ENCODE measurements around the gene SORBS2. TPM values are rescaled to one million over a fixed set of nuclear protein-coding genes. Genes with fewer than 3 reads are reported as not detected.
"Not testable (repeated sequence)": the region's sequence is repeated elsewhere in the genome, so short reads cannot be mapped to it uniquely, and the experiment has no call there.

Gene SORBS2, protein sequence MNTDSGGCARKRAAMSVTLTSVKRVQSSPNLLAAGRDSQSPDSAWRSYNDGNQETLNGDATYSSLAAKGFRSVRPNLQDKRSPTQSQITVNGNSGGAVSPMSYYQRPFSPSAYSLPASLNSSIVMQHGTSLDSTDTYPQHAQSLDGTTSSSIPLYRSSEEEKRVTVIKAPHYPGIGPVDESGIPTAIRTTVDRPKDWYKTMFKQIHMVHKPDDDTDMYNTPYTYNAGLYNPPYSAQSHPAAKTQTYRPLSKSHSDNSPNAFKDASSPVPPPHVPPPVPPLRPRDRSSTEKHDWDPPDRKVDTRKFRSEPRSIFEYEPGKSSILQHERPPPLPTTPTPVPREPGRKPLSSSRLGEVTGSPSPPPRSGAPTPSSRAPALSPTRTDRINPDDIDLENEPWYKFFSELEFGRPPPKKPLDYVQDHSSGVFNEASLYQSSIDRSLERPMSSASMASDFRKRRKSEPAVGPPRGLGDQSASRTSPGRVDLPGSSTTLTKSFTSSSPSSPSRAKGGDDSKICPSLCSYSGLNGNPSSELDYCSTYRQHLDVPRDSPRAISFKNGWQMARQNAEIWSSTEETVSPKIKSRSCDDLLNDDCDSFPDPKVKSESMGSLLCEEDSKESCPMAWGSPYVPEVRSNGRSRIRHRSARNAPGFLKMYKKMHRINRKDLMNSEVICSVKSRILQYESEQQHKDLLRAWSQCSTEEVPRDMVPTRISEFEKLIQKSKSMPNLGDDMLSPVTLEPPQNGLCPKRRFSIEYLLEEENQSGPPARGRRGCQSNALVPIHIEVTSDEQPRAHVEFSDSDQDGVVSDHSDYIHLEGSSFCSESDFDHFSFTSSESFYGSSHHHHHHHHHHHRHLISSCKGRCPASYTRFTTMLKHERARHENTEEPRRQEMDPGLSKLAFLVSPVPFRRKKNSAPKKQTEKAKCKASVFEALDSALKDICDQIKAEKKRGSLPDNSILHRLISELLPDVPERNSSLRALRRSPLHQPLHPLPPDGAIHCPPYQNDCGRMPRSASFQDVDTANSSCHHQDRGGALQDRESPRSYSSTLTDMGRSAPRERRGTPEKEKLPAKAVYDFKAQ (N-terminal part only)
- not detected for total RNA-seq

DNA sequence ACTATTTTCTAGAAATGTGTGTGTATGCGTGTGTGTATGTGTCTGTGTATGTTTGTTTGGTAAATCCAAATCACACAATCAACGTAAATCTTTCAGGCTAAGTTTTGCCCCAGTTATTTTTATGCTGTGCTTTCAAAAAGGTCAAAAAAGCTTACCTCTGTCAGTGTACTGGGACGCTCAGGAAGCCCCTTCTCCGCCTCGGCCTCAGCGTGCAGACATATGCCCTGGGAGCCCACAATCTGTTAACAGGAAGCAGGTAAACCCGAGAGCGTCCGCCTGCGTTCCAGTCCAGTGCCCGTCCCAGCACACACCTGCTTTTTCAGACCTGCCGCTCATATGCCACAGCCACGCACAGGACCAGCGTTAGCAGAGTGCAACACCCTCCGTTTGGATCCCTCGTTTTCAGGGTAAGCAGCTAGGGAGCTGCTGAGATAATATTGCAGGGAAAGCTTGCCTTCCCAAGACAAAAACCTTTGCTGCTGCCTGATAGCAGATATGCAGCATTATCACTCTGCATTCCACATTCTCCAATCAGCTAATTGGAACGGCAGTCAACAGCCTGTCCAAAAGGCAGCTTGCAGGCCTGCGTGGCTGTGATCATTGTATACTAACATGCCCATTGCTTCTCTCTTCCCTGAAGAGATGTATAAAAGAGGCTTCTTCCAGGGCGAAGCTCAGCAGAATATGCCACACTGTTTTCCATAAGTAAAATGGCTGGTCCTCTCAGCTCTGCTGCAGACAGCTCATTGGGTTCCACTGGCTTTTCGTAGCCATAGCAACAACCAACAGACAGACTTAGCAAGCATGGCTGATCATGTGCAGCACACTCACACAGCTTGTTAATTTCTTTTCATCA lies at the start of gene SORBS2:
Gene SORBS2, minus strand, starts transcription at position 686 of the 856 bp plus-strand sequence. CDS start 121,623 bp downstream, outside the sequence.
- H3K4me1 Mint-ChIP-seq = peaks cover 2% of the 10 kb centered on the region
- H3K4me3 Mint-ChIP-seq = no peak within 1 kb of the TSS
- no peak within 1 kb of the TSS for H3K27ac Mint-ChIP-seq
- H3K9me3 Mint-ChIP-seq (ENCODE audit: low read depth) = no peaks in the 10 kb centered on the region
- ATAC-seq (no peak), DNase-seq (no peak)
- CTCF ChIA-PET = no interaction called here
- H3K36me3 Mint-ChIP-seq = no peaks in the 10 kb centered on the region
- peaks cover 15% of the 10 kb centered on the region for H3K27me3 Mint-ChIP-seq

DNA sequence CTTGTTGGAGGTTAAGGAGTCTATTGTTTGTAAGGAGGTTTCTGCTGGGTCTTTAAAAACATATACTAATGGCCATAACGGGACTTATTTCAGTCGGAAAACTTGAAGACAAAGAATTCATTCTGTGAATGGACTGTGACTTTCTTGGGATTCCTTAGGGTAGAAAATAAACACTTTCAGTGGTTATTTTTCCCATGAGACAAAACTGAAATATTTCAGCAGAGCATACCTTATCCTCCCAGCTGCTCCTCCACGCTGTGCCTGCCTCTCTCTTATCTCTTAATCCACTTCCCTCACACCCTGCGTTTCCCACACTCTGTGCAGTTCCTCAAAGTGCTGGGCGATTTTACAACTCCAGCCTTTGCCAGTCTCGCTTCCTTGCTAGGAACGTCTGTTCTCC lies 47.1 kb upstream of the SORBS2 start:
- H3K36me3 Mint-ChIP-seq = no peaks in the 10 kb centered on the region
- no peaks in the 10 kb centered on the region for H3K4me1 Mint-ChIP-seq
- no peak for DNase-seq
- no peaks in the 10 kb centered on the region for H3K27me3 Mint-ChIP-seq
- H3K27ac Mint-ChIP-seq = no peak overlapping the region
- no peak overlapping the region for H3K4me3 Mint-ChIP-seq
- CTCF ChIA-PET = no interaction called here
- H3K9me3 Mint-ChIP-seq (ENCODE audit: low read depth) = no peaks in the 10 kb centered on the region
- no peak for ATAC-seq

DNA sequence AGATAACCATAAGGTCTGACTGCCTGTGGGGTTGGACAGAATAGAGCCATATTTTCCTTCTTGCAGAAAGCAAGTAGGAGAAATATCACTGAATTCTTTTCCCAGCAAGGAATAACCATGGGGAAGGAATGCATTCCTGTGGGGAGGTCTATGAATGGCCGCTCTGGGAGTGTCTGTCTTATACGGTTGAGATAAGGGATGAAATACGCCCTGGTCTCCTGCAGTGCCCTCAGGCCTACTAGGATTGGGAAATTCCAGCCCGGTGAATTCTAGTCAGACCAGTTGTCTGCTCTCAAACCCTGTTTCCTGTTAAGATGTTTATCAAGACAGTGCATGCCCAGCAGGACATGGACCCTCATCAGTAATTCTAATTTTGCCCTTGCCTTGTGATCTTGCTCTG lies 45.6 kb upstream of the SORBS2 start:
- H3K4me1 Mint-ChIP-seq; DNase-seq; H3K9me3 Mint-ChIP-seq (ENCODE audit: low read depth); ATAC-seq; CTCF ChIA-PET; H3K36me3 Mint-ChIP-seq; H3K4me3 Mint-ChIP-seq; H3K27me3 Mint-ChIP-seq; H3K27ac Mint-ChIP-seq: not testable (repeated sequence)

DNA sequence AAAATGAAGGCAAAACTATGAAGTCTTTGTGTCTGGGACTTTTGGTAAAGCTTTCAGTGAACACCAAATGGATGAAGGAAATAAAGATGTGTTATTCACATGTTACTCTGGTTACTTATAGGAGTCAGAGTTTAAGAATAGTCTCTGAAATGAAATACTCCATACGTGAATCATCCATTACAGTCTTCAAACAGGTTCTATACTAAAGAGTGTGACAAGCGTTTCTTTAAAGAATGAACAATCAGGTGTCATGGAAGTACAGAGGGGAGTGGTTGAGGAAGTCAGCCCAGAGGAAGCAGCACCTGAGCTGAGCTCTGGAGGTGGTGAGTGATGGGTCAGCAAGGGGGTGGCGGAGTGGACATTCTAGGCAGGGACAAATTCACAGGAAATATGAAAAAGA lies 41.8 kb upstream of the SORBS2 start:
- H3K4me1 Mint-ChIP-seq = no peaks in the 10 kb centered on the region
- H3K36me3 Mint-ChIP-seq = no peaks in the 10 kb centered on the region
- H3K9me3 Mint-ChIP-seq (ENCODE audit: low read depth) = no peaks in the 10 kb centered on the region
- H3K4me3 Mint-ChIP-seq = no peak overlapping the region
- DNase-seq (no peak), ATAC-seq (no peak)
- H3K27me3 Mint-ChIP-seq = no peaks in the 10 kb centered on the region
- H3K27ac Mint-ChIP-seq = no peak overlapping the region
- CTCF ChIA-PET = no interaction called here

DNA sequence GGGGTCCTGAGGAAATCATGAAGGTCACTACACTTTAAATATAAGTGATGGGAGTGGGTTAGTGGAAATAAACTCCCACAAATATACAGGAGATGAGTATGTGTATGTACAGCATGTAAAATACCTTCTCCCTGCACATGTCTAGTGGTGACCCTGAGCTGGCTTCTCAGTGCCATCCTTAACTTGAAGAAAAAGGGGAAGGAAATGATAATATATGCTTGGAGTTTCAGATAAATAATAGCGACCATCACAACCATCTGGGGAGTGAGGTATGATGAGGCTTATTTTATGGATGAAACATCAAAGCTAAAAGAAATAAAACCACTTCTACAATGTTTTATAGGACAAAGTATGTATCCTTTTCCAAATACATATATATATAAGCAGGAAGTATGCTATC lies 41.0 kb upstream of the SORBS2 start:
- Mint-ChIP-seq H3K36me3 (no peaks in the 10 kb centered on the region), H3K4me1 (no peaks in the 10 kb centered on the region), H3K4me3 (no peak overlapping the region), H3K9me3 (ENCODE audit: low read depth) (no peaks in the 10 kb centered on the region), H3K27ac (no peak overlapping the region), H3K27me3 (no peaks in the 10 kb centered on the region)
- CTCF ChIA-PET = no interaction called here
- DNase-seq = no peak
- no peak for ATAC-seq

DNA sequence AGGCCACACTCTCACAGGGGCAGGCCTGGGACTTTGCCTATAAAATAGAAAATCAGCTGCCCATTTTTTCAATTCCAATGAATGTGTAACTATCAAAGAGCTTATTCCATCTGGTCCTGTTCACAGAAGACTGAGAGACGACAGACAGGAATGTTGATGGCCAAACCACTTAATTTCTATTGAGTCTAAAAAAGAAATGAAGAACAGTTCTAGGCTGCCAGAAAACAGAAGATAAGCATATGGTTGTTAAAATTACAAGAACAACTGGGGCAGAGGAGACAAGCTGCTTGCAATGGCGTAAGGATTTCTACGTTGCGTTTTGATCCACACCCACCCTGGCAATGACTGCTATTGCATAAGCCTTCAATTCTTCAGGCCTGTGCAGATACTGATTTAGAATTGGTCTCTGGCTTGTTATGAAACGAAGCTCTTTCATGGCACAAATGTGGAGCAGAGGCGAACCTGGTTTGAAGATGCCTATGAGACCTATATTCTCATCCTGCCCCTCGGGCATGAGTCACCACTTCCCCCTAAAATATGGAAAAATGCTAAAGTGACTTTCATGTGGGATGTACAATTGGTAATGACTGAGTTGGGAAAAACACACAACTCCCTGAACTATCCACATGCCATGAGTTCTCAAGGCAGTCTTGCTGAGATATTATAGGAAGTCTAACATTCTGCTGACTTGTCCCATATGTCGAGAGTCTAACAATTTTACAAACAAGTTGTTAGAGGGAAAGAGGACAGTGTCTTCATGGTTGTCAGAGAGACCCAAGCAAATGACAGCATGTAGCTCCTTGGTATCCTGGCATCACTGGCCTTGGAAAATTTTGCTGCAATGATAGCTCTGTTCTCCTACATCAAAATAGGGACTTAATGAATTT lies 37.9 kb upstream of the SORBS2 start:
- Mint-ChIP-seq H3K4me1 (no peaks in the 10 kb centered on the region), H3K4me3 (no peak overlapping the region), H3K9me3 (ENCODE audit: low read depth) (peaks cover 2% of the 10 kb centered on the region), H3K27me3 (no peaks in the 10 kb centered on the region), H3K36me3 (no peaks in the 10 kb centered on the region), H3K27ac (no peak overlapping the region)
- DNase-seq (no peak), ATAC-seq (no peak)
- CTCF ChIA-PET = no interaction called here

DNA sequence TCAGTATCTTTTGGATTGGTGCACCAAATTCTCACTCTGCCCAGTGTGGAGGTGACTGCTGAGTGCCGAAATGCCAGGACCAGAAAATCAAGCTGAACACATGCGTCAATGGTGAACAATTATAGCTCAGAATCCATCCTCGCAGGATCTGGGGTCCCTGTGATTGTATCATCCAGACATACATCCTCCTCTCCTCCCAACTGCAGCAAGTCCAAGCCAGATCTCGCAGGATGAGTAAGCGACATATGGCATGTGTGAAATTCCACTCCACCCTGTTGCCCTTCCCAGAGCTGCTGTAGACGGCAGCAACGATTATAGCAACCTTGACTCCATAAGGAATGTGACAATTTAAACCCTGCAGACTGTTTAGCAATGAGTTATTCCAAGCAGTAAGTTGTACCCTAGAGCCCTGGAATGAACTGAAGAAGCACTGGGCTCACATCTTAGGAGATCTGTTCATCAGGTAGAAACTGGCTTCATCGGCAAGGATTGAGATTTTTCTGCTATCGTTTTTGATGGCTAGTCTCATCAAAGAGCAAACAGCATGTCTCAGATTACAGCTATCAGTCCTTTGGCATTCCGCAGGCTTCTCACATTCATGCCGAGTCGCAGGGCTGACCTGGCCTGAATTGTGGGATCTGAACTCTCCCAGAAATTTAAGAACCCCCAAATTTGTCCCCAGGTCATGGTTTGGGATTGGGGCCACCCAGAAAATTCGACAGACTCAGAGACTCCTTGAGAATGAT lies 35.5 kb upstream of the SORBS2 start:
- no peak overlapping the region for H3K4me3 Mint-ChIP-seq
- ATAC-seq = no peak
- H3K27me3 Mint-ChIP-seq = no peaks in the 10 kb centered on the region
- DNase-seq = no peak
- H3K36me3 Mint-ChIP-seq = no peaks in the 10 kb centered on the region
- H3K9me3 Mint-ChIP-seq (ENCODE audit: low read depth) = peaks cover 2% of the 10 kb centered on the region
- H3K4me1 Mint-ChIP-seq = no peaks in the 10 kb centered on the region
- H3K27ac Mint-ChIP-seq = no peak overlapping the region
- CTCF ChIA-PET = no interaction called here

DNA sequence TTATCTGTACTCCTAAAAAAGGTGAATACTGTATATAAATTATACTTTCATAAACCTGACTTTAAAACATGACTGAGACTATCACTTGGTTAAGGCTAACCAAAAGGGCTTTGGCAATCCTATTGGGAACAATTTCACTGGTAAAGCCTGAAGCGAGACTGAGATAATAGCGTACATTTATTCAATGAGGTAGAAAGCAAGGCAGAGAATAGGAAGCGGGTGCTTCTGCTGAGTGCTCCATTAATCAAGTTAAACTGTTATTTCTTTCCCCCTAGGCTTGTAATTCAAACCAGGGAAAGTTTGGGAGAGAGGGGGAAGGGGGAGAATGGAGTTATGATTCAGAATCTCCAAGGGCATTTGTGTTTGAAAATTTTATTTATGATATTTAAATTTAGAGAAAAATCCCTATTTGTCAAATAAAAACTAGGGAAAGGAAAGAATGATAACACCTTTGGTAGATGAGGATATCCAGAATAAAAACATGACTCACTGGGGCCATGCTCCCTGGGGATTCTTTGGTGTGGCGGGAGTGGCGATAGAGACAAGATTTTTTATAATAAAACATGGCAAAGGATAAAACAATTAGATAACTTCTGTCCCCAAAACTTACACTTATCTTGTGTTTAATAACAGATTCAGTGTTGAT lies 34.6 kb upstream of the SORBS2 start:
- CTCF ChIA-PET = no interaction called here

DNA sequence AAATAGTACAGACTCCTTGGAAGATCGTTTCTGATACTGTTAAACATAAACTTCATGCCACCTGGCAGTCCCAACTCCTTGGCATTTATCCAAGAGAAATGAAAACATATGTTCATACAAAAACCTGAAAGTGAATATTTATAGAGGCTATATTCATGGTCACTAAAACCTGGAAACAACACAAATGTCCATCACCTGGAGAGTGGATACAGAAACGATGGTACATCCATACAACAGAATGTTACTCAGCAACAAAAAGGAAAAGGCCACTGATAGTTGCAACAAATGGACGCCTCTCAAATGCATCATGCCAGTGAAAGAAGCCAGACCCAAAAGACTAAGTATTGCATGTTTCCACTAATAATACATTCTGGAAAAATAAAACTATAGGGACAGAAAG lies 34.0 kb upstream of the SORBS2 start:
- CTCF ChIA-PET = no interaction called here
- ATAC-seq (no peak), DNase-seq (no peak)
- H3K36me3 Mint-ChIP-seq = no peaks in the 10 kb centered on the region
- H3K27me3 Mint-ChIP-seq = no peaks in the 10 kb centered on the region
- H3K4me3 Mint-ChIP-seq = no peak overlapping the region
- no peaks in the 10 kb centered on the region for H3K4me1 Mint-ChIP-seq
- no peak overlapping the region for H3K27ac Mint-ChIP-seq
- peaks cover 4% of the 10 kb centered on the region for H3K9me3 Mint-ChIP-seq (ENCODE audit: low read depth)

More for the DNA sequence above, 34.6 kb upstream of the SORBS2 start:
- no peaks in the 10 kb centered on the region for H3K36me3 Mint-ChIP-seq
- H3K4me3 Mint-ChIP-seq = no peak overlapping the region
- no peak for DNase-seq
- no peak overlapping the region for H3K27ac Mint-ChIP-seq
- no peaks in the 10 kb centered on the region for H3K27me3 Mint-ChIP-seq
- no peak for ATAC-seq
- no peaks in the 10 kb centered on the region for H3K4me1 Mint-ChIP-seq
- peaks cover 4% of the 10 kb centered on the region for H3K9me3 Mint-ChIP-seq (ENCODE audit: low read depth)

DNA sequence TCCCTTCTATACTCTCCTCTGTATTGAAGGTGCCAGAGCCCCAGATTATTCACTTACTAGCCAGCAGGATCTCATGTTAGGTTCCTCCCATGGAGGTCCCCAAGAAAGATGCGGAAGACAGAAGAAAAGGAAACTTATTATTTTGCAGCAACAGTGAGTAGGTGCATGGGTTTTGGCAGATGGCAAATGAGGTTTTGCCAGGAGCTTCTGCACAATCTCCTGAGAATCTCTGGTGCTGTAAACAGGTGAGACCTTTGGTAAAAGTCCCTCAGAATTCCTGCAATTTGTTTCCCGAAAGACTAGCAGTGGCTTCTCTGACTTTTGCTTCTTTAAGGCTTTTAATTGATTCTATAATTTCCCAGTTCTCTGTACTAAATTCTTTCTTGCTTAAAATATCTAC lies 29.5 kb upstream of the SORBS2 start:
- DNase-seq = no peak
- CTCF ChIA-PET = no interaction called here
- ATAC-seq = no peak
- Mint-ChIP-seq H3K36me3 (no peaks in the 10 kb centered on the region), H3K4me3 (no peak overlapping the region), H3K9me3 (ENCODE audit: low read depth) (peaks cover 2% of the 10 kb centered on the region), H3K4me1 (no peaks in the 10 kb centered on the region), H3K27ac (no peak overlapping the region), H3K27me3 (no peaks in the 10 kb centered on the region)

DNA sequence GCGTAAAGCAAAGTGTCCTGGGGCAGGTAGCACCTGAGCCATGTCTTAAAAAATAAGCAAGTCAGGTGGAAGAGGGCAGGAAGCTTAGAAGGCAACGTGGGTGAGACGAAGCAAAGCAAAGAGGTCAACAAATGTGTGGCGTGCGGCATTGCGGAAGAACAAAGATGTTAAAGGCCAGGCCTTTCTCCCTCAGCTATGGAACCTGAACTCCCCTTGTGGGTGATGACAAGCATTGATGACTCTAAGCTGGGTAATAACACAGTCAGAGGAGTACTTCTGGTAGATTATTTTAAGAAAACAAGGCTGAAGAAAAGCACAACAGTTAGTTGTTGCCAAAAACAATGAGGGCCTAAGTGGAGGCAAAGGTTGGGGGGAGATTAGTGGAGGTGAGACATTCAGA lies 29.0 kb upstream of the SORBS2 start:
- no peaks in the 10 kb centered on the region for H3K36me3 Mint-ChIP-seq
- CTCF ChIA-PET = no interaction called here
- no peak overlapping the region for H3K4me3 Mint-ChIP-seq
- DNase-seq (no peak), ATAC-seq (no peak)
- H3K9me3 Mint-ChIP-seq (ENCODE audit: low read depth) = peaks cover 2% of the 10 kb centered on the region
- H3K27ac Mint-ChIP-seq = no peak overlapping the region
- H3K4me1 Mint-ChIP-seq = no peaks in the 10 kb centered on the region
- H3K27me3 Mint-ChIP-seq = no peaks in the 10 kb centered on the region

DNA sequence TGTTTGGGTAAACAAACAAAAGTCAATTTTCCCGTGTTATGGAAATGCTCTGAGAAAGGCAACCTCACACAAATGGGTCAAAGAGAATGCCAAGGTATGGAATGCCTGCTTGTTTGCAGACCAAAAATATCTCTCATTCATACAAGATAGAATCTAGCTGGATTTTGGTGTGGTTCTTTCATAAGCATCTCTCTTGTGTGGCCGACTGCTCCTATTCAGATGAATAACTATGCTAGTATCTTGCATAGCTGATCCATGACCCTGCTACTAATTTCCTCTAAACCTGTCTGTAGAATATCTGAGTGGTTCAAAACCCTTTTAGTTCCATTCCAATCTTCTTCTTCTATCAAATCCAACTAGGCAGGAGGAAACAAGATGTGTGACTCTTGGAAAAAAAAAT lies 28.2 kb upstream of the SORBS2 start:
- ATAC-seq = no peak

More for the DNA sequence above, 28.2 kb upstream of the SORBS2 start:
- Mint-ChIP-seq H3K27ac (no peak overlapping the region), H3K9me3 (ENCODE audit: low read depth) (peaks cover 2% of the 10 kb centered on the region), H3K4me1 (no peaks in the 10 kb centered on the region), H3K27me3 (no peaks in the 10 kb centered on the region), H3K4me3 (no peak overlapping the region), H3K36me3 (no peaks in the 10 kb centered on the region)
- CTCF ChIA-PET = no interaction called here
- DNase-seq = no peak

All from activated CD8-positive, alpha-beta memory T cell treated with anti-CD3 and anti-CD28 coated beads, Interleukin-2, amount 10 ng/mL, durations not matched to agents 7 days and 5 days (primary cell).